GF-D8 (cell line): ENCODE data around the gene SLC35A3.
"Not testable (repeated sequence)": the region's sequence is repeated elsewhere in the genome, so short reads cannot be mapped to it uniquely, and the experiment has no call there.

Source experiments
- DNase-seq: peaks from one replicate; lab custom pipeline; 2025; lab: John Stamatoyannopoulos, UW

SLC35A3 gene

GRCh38 chr1:99969729-99970621 is at the start of gene SLC35A3:
SLC35A3 (plus strand) TSS chr1:99969996; CDS start chr1:99993555, 23,559 bp downstream.
- peak; percentile 43 for DNase-seq

- no peak for DNase-seq
Measured at GRCh38 chr1:99934801-99935200, 35.0 kb upstream of the SLC35A3 start.

GRCh38 chr1:99935534-99935933 is 34.3 kb upstream of the SLC35A3 start:
- no peak for DNase-seq

DNA sequence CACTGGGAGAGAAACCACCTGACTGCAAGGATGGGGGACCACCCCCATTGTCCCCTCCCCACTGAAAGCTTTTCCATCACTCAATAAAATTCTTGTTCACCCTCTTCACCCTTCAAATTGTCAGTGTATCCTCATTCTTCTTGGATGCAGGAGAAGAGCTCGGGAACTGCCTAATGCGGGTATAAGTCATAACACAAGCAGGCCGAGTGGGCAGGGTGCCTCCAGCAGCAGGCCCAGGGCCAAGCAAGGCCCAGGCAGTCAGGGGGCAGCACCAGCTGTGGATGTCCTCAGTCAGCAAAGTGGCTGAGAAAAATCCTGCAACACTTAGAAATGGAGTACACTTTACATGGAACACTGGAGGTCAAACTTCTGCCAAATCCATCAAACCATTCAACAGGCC is 33.7 kb upstream of the SLC35A3 start:
- no peak for DNase-seq

GRCh38 chr1:99942723-99943122 is 27.1 kb upstream of the SLC35A3 start:
- no peak for DNase-seq

- no peak for DNase-seq
Measured at GRCh38 chr1:99943223-99943794, 26.5 kb upstream of the SLC35A3 start.

DNA sequence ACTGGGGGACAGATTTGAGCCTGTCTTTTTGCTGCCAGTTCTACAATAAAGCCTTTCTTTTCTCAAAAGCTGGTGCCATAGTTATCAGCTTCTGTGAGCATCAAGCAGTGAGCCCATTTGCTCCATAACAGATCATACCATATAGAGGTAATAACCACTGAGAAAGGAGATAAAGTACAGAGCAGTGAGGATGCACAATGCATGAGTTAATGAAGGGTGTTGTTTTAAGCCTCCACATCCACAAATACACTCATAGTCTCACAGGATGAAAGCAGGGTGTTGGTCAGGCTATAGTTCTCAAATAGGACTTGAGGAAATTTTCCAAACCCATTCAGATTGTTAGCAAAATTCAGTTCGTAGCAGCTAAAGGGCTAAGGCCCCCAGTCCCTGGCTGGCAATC is 25.6 kb upstream of the SLC35A3 start:
- no peak for DNase-seq

GRCh38 chr1:99945174-99945573 is 24.6 kb upstream of the SLC35A3 start:
- DNase-seq = no peak

DNA sequence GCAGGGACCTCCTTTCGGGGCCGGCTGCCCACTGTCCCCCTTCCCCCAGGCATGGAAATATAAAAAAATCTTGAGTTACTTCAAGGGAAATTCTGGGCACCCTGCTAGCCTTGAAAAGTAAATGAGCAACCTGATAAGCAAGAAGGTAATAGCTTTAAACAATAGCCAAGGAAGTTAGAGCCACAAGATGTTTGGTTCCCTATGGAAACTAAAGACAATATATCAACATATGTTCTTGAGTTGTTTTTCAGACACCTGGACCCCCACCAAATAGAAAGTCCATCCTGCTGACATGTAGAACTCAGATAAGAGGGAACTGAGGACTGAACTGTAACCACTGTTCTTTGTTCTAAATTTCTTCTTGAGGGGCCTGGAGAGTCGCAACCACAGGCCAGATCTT is 19.3 kb upstream of the SLC35A3 start:
- DNase-seq = no peak

DNA sequence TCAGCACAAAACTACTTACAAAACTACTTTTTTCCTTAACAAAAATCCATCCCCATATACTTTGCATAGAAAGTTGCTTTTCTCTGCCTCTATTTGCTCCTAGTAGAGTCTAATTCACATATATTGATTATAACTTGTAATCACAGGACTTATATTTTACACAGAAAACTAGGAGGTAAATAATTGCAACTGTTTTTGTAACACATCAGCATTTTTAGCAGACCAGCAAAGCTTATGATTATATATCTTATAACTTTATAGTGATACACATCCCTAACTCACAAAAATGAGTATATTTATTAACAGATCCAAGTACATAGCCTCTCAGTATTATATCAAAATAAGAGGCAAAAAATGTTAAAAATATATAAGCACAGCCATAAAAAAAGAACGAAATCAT is 17.3 kb upstream of the SLC35A3 start:
- no peak for DNase-seq

GRCh38 chr1:99955375-99955774 is 14.4 kb upstream of the SLC35A3 start:
- no peak for DNase-seq

- no peak for DNase-seq
Measured at GRCh38 chr1:99956755-99957154, 13.0 kb upstream of the SLC35A3 start.

GRCh38 chr1:99957818-99958217 is 12.0 kb upstream of the SLC35A3 start:
- DNase-seq = no peak

DNA sequence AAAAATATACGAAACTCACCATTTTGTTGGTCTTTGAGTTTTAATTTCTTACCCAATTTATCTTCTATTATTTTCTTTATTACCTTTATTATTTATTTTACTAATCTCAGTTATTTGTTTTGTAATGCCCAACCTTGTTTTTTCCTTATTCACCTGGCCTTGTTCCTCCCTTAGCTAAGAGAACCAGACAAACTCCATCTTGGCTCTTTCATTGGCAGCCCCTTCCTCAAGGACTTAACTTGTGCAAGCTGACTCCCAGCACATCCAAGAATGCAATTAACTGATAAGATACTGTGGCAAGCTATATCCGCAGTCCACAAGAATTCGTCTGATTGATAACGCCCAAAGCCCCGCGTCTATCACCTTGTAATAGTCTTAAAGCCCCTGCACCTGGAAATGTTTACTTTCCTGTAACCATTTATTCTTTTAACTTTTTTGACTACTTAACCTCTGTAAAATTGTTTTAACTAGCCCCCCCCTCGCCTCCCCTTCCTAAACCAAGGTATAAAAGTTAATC is 10.5 kb upstream of the SLC35A3 start:
- DNase-seq = not testable (repeated sequence)

DNA sequence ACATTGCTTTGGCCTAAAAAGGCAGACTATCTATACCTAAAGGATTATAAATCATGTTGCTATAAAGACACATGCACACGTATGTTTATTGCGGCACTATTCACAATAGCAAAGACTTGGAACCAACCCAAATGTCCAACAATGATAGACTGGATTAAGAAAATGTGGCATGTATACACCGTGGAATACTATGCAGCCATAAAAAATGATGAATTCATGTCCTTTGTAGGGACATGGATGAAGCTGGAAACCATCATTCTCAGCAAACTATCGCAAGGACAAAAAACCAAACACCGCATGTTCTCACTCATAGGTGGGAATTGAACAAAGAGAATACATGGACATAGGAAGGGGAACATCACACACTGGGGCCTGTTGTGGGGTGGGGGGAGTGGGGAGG is 9.5 kb upstream of the SLC35A3 start:
- not testable (repeated sequence) for DNase-seq

DNA sequence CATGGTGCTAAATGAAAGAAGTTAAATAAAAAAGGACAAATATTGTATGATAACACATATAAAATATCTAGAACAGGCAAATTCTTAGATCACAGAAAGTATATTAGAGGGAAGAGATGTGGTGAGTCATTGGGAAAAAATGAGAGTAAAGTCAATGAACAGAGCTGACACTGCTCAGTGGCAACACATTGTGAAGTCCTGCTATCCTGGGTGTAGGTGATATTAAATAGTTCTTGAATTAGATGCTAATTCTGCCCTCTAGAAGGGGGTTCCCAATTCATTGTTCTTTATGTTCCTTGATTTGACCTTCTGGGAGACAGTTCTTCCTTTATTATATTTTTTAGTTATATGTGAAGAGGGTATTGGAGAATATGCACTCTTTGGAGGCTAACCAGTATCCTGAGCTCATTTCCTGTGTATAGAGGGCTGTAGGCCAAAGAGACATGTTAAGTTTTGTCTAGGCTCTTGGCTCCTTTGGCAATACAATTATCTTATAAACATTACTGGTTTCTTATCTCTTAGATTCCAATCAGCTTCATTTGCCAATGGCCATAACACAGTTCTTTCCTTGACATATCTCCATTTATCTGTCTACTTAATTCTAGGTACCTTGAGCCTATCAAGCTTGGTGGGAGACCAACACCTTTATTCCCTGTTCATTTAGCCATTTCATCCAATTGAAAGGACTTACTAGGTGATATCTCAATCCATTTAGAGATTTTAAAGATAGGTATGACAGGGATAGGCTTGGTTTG is 6.6 kb upstream of the SLC35A3 start:
- no peak for DNase-seq

DNA sequence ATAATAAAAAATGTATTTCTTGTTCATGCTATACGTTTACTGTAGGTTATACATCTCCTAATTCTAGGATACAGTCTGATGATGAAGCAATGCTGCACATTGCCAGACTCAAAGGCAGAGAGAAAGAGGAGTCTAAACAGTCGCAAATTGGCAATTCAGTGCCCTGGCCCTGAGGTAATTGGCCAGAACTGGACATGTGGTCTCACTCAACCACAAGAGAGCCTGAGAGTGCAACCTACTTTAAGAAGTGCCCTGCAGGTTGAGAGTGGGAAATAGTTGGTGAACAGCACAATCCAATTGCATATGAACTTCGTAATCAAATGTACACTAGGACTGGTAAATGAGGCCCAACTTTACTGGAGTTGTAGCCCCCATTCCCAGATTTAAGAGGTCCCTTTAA is 5.0 kb upstream of the SLC35A3 start:
- DNase-seq = no peak

DNA sequence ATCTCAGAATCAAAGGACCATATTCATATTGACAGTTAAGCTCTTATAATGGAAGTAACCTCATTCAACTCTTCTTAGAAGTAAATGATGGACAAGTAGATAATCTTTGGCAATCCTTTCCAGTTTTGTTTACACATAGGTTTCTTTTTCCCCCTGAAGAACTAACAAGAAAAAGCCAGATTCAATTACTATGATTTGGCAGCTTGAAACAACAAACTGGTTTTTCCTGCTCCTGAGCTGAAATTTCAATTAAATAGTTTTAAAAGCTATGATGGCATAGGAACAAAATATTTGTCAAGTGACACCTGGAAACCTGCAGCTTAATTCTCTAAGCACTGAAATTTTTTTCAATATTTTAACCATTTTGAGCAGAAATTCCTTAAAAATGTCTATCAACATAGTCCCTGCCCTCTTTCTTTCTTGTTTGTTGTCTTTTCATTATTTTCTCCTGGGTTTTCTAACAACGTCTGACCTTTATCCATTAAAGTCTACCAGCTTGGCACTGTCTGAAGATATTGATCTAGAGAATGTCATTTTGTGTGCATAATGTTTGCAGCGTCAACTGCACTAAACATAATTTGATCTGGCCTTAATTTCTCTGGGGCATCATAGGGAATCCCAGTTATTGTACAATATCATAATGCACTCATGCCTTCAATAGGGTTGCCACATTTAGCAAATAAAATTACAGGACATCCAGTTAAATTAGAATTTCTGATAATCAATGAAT is 4.0 kb upstream of the SLC35A3 start:
- no peak for DNase-seq

DNA sequence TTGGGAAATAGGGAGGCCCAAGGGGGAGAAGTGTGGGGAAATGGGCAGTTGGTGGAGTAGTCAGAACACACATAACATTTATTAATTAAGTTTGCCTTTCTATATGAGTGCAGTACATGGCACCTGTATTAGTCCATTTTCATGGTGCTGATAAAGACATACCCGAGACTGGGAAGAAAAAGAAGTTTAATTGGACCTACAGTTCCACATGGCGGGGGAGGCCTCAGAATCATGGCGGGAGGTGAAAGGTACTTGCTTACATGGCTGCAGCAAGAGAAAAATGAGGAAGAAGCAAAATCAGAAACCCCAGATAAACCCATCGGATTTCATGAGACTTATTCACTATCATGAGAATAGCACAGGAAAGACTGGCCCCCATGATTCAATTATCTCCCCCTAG is 1.6 kb upstream of the SLC35A3 start:
- no peak for DNase-seq

- no peak for DNase-seq
Measured at GRCh38 chr1:99969260-99969728, 502 bp upstream of the SLC35A3 start.

DNA sequence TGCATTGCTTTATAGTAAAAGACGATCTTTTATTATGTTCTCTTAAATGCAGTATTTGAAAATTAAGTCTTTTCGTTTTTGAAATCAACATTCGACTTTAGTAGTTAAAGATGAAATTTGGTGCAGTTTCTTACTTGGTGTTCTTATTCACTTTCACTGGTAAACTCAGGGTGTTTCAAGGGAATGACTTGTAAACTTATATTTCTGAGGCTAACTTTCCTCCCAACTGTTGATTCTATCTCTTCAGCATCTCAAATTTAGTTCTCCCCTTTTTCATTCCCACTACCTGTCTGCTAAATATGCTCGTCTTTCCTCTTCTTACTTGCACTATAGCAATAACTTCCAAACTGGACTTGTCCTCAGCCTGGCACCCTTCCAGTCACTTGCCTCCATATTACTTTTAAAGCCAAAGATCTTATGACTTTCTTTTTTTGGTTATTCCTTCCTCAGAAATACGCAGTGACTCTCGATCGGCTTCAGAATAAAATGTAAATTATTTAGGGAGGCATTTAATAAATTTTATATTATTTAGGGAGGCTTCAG is 988 bp downstream of the SLC35A3 start:
- DNase-seq = no peak

DNA sequence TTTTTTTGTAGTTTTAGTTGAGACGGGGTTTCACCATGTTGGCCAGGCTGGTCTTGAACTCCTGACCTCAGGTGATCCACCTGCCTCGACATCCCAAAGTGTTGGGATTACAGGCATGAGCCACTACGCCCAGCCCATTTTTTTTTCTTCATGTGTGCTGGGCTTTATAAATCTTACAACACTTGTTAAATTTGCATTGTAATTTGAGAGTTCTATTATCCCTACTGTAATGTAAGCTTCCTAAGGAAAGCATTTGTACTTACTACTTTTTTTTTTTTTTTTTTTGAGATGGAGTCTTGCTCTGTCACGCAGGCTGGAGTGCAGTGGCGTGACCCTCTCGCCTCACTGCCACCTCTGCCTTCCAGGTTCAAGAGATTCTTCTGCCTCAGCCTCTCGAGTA is 2.3 kb downstream of the SLC35A3 start:
- not testable (repeated sequence) for DNase-seq
